GM12891 (cell line): Measurements from ENCODE around the gene TLE5.

Experiments
- POLR2A ChIP-seq: IDR thresholded peaks from 2 replicates; pipeline ENCODE4 v1.6.1; 2011; ENCODE audit warnings: low read depth, low read length, control low read depth
- POLR2AphosphoS5 ChIP-seq: IDR thresholded peaks from 2 replicates; pipeline ENCODE4 v1.6.1; 2011; ENCODE audit warnings: low read depth, low read length, control low read depth

DNA sequence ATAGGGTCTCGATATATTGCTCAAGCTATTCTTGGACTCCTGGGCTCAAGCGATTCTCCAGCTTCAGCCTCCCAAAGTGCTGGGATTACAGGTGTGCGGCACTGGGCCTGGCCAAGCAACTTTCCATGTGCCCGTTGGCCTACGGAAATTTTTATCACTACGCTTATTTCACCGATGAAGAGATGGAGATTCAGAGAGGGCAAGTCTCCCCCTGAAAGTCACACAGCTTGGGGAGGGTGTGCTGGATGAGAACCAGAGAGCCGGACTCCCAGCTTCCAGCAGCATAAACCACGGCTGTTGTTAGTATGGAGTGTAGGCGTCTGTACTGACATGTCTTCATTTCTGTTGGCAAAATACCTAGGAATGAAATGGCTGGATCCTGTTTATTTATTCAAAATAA is 20.0 kb upstream of the TLE5 start:
- TF ChIP-seq POLR2AphosphoS5, result no peak
- no peak for TF ChIP-seq POLR2A
